HepG2 (cell line): ENCODE data around the gene MRPL48. TPM values are rescaled to one million over a fixed set of nuclear protein-coding genes. Genes with fewer than 3 reads are reported as not detected.

ENCODE experiments used
- ATAC-seq: fragments of 200-7000 bp; cut with Tn5 transposase; 3 replicates; pipeline ENCODE4 v1.9.1; 2020; ENCODE audit warnings: mild to moderate bottlenecking, moderate library complexity
- BruUV-seq: library from RNA; stranded (reverse); fragments of 400-500 nt; replicated peaks from 2 replicates; lab custom pipeline; 2021; lab: Mats Ljungman, UMichigan
- CTCF ChIA-PET: fragments of 300-600 bp; formaldehyde crosslinking; extraction: SDS; loops from one replicate; lab custom pipeline; 2021; ENCODE audit warnings: low total read pairs, inconsistent platforms, low intra/inter-chr PET ratio; lab: Yijun Ruan, JAX
- POLR2A ChIA-PET: fragments of 350-600 bp; sonication (Branson Sonifier 250); formaldehyde crosslinking; loops from one replicate; lab custom pipeline; 2020; ENCODE audit warnings: antibody characterized with exemption, inconsistent platforms; lab: Yijun Ruan, JAX
- DNase-seq: peaks from one replicate; pipeline ENCODE4 v3.0.0-alpha.2; 2015; ENCODE audit warnings: low spot score
- FAIRE-seq: peaks from 3 replicates; lab custom pipeline; 2011; peaks lifted over from hg19 to GRCh38; lab: Jason Lieb, UNC
- H2AFZ ChIP-seq: one replicate; pipeline ENCODE4 v1.6.1; 2011; ENCODE audit warnings: low read length, inconsistent platforms
- H3K27ac ChIP-seq: fragments of 300-600 bp; 3 replicates; pipeline ENCODE4 v1.8.0; 2011; ENCODE audit warnings: mixed run types, mild to moderate bottlenecking, mixed read lengths, low read length, inconsistent platforms; ENCODE audit not compliant: insufficient read depth; ENCODE audit errors: extremely low read length
- H3K27me3 ChIP-seq, 2 experiments: fragments of 200-600 bp in 1 of 2; 2 replicates in 1 of 2; 3 replicates in 1 of 2; pipeline versions ENCODE4 v1.6.0 to v1.8.0; 2011; ENCODE audit warnings: low read length in 2 of 2, mild to moderate bottlenecking in 2 of 2, moderate library complexity in 2 of 2, inconsistent platforms in 1 of 2; ENCODE audit not compliant: insufficient read depth in 2 of 2, control insufficient read depth in 1 of 2
- H3K36me3 ChIP-seq, 2 experiments: fragments of 200-600 bp in 1 of 2; replicated peaks in 1 of 2; 2 replicates in 1 of 2; 3 replicates in 1 of 2; pipeline versions ENCODE4 v1.5.1 to v1.8.0; 2011; ENCODE audit warnings: low read length in 2 of 2, inconsistent platforms in 1 of 2; ENCODE audit not compliant: insufficient read depth in 2 of 2, control insufficient read depth in 1 of 2
- H3K4me1 ChIP-seq: 2 replicates; pipeline ENCODE4 v1.5.1; 2012; ENCODE audit warnings: low read length, inconsistent platforms; ENCODE audit not compliant: insufficient read depth
- H3K4me2 ChIP-seq: 2 replicates; pipeline ENCODE4 v1.6.0; 2011; ENCODE audit warnings: low read depth, low read length, inconsistent platforms
- H3K4me3 ChIP-seq, 3 experiments: fragments of 200-600 bp in 1 of 3; sonication (generic), shearing (Covaris generic) in 1 of 3; replicated peaks in 1 of 3; 2 replicates each; pipeline ENCODE4 v1.5.1; 2011 to 2016; ENCODE audit warnings: low read length in 3 of 3, inconsistent platforms in 2 of 3, low read depth in 2 of 3, mild to moderate bottlenecking in 2 of 3, control low read depth in 1 of 3, mixed read lengths in 1 of 3; ENCODE audit not compliant: insufficient read depth in 1 of 3
- H3K79me2 ChIP-seq: one replicate; pipeline ENCODE4 v1.6.1; 2011; ENCODE audit warnings: low read length, inconsistent platforms; ENCODE audit not compliant: insufficient read depth
- H3K9ac ChIP-seq: 2 replicates; pipeline ENCODE4 v1.6.0; 2011; ENCODE audit warnings: mild to moderate bottlenecking, low read depth, low read length, inconsistent platforms; ENCODE audit not compliant: insufficient read depth
- H3K9me3 ChIP-seq: 2 replicates; pipeline ENCODE4 v1.5.1; 2012; ENCODE audit warnings: mild to moderate bottlenecking, low read length
- H4K20me1 ChIP-seq: 2 replicates; pipeline ENCODE4 v1.6.0; 2011; ENCODE audit warnings: inconsistent platforms, mild to moderate bottlenecking, low read length, moderate library complexity; ENCODE audit not compliant: insufficient read depth
- CAMTA2 ChIP-seq: sonication (generic); formaldehyde crosslinking; IDR thresholded peaks from 2 replicates; pipeline ENCODE4 v1.4.0; 2020; ENCODE audit warnings: mild to moderate bottlenecking, missing genetic modification reagents, borderline replicate concordance
- CHD4 ChIP-seq: fragments of 200-600 bp; sonication (generic); IDR thresholded peaks from 2 replicates; pipeline ENCODE4 v1.7.0; 2017; ENCODE audit warnings: mild to moderate bottlenecking, low read length, borderline replicate concordance
- GATAD1 ChIP-seq: IDR thresholded peaks from 2 replicates; pipeline ENCODE4 v1.6.1; 2016; ENCODE audit warnings: missing genetic modification reagents, missing compliant biosample characterization
- HNRNPH1 ChIP-seq: fragments of 200-400 bp; formaldehyde crosslinking; optimal IDR thresholded peaks from 2 replicates; pipeline ENCODE3; 2017; ENCODE audit warnings: mild to moderate bottlenecking, low read depth, low read length
- KDM3A ChIP-seq: IDR thresholded peaks from 2 replicates; pipeline ENCODE4 v1.6.1; 2018; ENCODE audit warnings: low read depth, missing compliant biosample characterization
- MEIS2 ChIP-seq: sonication (generic); formaldehyde crosslinking; IDR thresholded peaks from 2 replicates; pipeline ENCODE4 v1.9.0; 2021; ENCODE audit warnings: mild to moderate bottlenecking, missing genetic modification reagents
- MTA3 ChIP-seq: sonication (generic); formaldehyde crosslinking; IDR thresholded peaks from 2 replicates; pipeline ENCODE4 v1.4.0; 2020; ENCODE audit warnings: missing genetic modification reagents
- NR2F1 ChIP-seq, 2 experiments: fragments of 450-650 bp in 1 of 2; formaldehyde crosslinking in 1 of 2; IDR thresholded peaks; 2 replicates each; pipeline versions ENCODE4 v1.5.0 to v1.6.1; 2016 to 2020; ENCODE audit warnings: mild to moderate bottlenecking in 1 of 2, missing compliant biosample characterization in 1 of 2, missing genetic modification reagents in 1 of 2, moderate library complexity in 1 of 2
- RFXAP ChIP-seq: sonication (generic); formaldehyde crosslinking; IDR thresholded peaks from 2 replicates; pipeline ENCODE4 v1.4.0; 2020; ENCODE audit warnings: missing genetic modification reagents, borderline replicate concordance
- SMAD9 ChIP-seq: sonication (generic); formaldehyde crosslinking; IDR thresholded peaks from 2 replicates; pipeline ENCODE4 v1.5.1; 2020; ENCODE audit warnings: mild to moderate bottlenecking, missing genetic modification reagents
- ZNF30 ChIP-seq: sonication (generic); formaldehyde crosslinking; IDR thresholded peaks from 2 replicates; pipeline ENCODE4 v1.5.0; 2020; ENCODE audit warnings: mild to moderate bottlenecking, missing genetic modification reagents
- ZNF326 ChIP-seq: sonication (generic); formaldehyde crosslinking; IDR thresholded peaks from 2 replicates; pipeline ENCODE4 v1.4.0; 2020; ENCODE audit warnings: missing genetic modification reagents, borderline replicate concordance
- ZNF335 ChIP-seq: sonication (generic); formaldehyde crosslinking; IDR thresholded peaks from 2 replicates; pipeline ENCODE4 v1.4.0; 2020; ENCODE audit warnings: missing genetic modification reagents
- ZNF33B ChIP-seq: sonication (generic); formaldehyde crosslinking; IDR thresholded peaks from 2 replicates; pipeline ENCODE4 v1.5.1; 2020; ENCODE audit warnings: mild to moderate bottlenecking, missing genetic modification reagents
- ZNF350 ChIP-seq: sonication (generic); formaldehyde crosslinking; IDR thresholded peaks from 2 replicates; pipeline ENCODE4 v1.4.0; 2020; ENCODE audit warnings: mild to moderate bottlenecking, low read depth, missing genetic modification reagents, borderline replicate concordance
- ZNF747 ChIP-seq: sonication (generic); formaldehyde crosslinking; IDR thresholded peaks from 2 replicates; pipeline ENCODE4 v1.8.1; 2023; ENCODE audit warnings: missing genetic modification reagents, mild to moderate bottlenecking, borderline replicate concordance
- ZNF75D ChIP-seq: sonication (generic); formaldehyde crosslinking; IDR thresholded peaks from 2 replicates; pipeline ENCODE4 v1.8.1; 2023; ENCODE audit warnings: missing genetic modification reagents, mild to moderate bottlenecking, borderline replicate concordance
- ZZZ3 ChIP-seq: sonication (generic); formaldehyde crosslinking; IDR thresholded peaks from 2 replicates; pipeline ENCODE4 v1.4.0; 2020; ENCODE audit warnings: missing genetic modification reagents, mild to moderate bottlenecking, borderline replicate concordance
- WGBS: methylation state at CpG from one replicate; pipeline ENCODE4 v1.1.6; 2017; ENCODE audit warnings: low lambda C conversion rate; 5-methylcytosine and 5-hydroxymethylcytosine counted together
- in situ Hi-C: cut with HindIII; loops from 2 replicates; pipeline ENCODE4 v1.10.0; 2017; ENCODE audit warnings: low pct_unique_long_range_greater_than_20kb; ENCODE audit not compliant: extremely low pct_ligation_motif_present
- intact Hi-C: fragments of 100-400 bp; cut with micrococcal nuclease; formaldehyde crosslinking; loops from one replicate; pipeline ENCODE4 v1.10.0; 2022; ENCODE audit not compliant: unreplicated experiment
- polyA plus RNA-seq, 8 experiments: library from polyadenylated mRNA; depleted of rRNA in 3 of 8; stranded (reverse) in 7 of 8; unstranded in 1 of 8; fragments of >200 nt; fragmentation: Illumina TruSeq in 4 of 8; extraction: Trizol in 4 of 8; gene quantifications; 2 replicates each; pipeline versions ENCODE4 v1.2.1 to v1.2.3, GENCODE V29; 2011 to 2016; ENCODE audit warnings: low read depth in 4 of 8, missing spikeins in 1 of 8, mixed read lengths in 1 of 8; ENCODE audit not compliant: insufficient read depth in 1 of 8
- total RNA-seq, 5 experiments: library from RNA; depleted of rRNA; stranded (reverse); fragments of >200 nt; fragmentation: Illumina TruSeq; extraction: Trizol; gene quantifications; 2 replicates each; pipeline ENCODE4 v1.2.3, GENCODE V29; 2016; ENCODE audit warnings: low read depth in 1 of 5
- TF ChIP-seq, protein P1 (sequence below): conservative IDR thresholded peaks from 2 replicates; pipeline ENCODE4 v1.6.1; 2018; ENCODE audit warnings: missing genetic modification reagents

The MRPL48 gene
- total and polyA plus RNA-seq, 2 of the 13 experiments (the other 11 are each of a cell fraction or from before 2014, with no cell fraction given) = 61.2 to 67.9 TPM

DNA sequence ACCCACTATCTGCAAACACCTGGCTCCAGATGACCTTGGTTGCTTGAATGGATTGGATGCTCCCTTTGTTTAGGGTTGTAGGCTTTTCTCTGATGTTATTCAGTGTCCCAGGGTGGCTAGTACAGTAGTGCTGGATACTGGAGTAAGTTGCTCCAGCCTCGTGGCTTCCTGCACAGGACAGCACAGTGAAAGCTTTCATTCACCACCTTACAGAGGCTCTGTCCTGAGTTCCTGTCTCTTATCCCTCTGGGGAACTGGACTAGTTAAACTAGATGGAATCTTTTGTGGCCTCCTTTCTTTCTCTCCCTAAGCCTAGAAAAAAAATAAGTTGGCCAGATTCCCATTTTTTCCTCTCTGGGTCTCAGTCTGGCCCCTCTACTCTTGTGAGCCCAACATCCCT, 42.6 kb downstream of the MRPL48 start:
- in situ Hi-C loops (no loop called here), intact Hi-C loops (no loop called here)
- Histone ChIP-seq H3K9me3 (no peaks in the 10 kb centered on the region), H3K4me1 (no peaks in the 10 kb centered on the region), H3K36me3 (peaks cover 13 to 44% of the 10 kb centered on the region in 2 experiments), H3K4me3 (no peak overlapping the region), H3K27ac (no peak overlapping the region), H3K79me2 (no peaks in the 10 kb centered on the region), H3K9ac (no peak overlapping the region), H2AFZ (no peak overlapping the region), H3K4me2 (no peak overlapping the region), H4K20me1 (no peaks in the 10 kb centered on the region)
- no peak for FAIRE-seq
- no peak for ATAC-seq
- CTCF ChIA-PET = no interaction called here
- no TSS peak for BruUV-seq
- 80% methylated on average over 1 of the region's 1 CpG for WGBS
- no peak for DNase-seq
- TF ChIP-seq SMAD9 (CRISPR knock-in tag) (no peak), ZZZ3 (CRISPR knock-in tag) (no peak), KDM3A (no peak), MEIS2 (CRISPR knock-in tag) (no peak), CAMTA2 (CRISPR knock-in tag) (no peak), GATAD1 (CRISPR knock-in tag) (no peak), ZNF326 (CRISPR knock-in tag) (no peak), ZNF747 (no peak), ZNF75D (CRISPR knock-in tag) (no peak), ZNF33B (CRISPR knock-in tag) (no peak), ZNF30 (CRISPR knock-in tag) (no peak)
- TF ChIP-seq, all 625 proteins: peak for 0
- no peaks in the 10 kb centered on the region; a peak in 1 of 5 replicates for H3K27me3 ChIP-seq
- POLR2A ChIA-PET = no interaction called here

DNA sequence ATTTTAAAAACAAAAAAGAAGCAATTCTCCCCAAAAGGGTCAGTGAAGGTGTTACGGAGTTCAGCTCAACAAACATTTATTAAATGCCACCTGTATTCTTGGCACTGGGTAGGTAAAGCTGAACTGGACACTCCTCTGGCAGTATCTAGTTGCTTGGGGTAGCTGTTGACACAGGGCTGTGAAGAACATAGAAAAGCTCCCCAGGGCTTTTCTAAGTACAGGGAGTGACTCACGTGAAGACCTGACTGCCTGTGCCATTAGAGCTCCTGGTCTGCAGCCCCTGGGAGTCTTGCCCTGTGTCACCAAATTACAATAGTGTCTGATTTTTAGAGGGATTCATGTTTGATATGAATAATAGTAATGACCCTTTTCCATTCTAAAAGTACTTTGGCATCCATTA, 45.4 kb downstream of the MRPL48 start:
- WGBS = 83% methylated on average over 2 of the region's 2 CpGs
- no peaks in the 10 kb centered on the region for H3K27me3 ChIP-seq
- BruUV-seq = no TSS peak
- ChIA-PET CTCF (no interaction called here), POLR2A (no interaction called here)
- no peak overlapping the region for H3K4me3 ChIP-seq
- H3K36me3 ChIP-seq = peaks cover 15 to 38% of the 10 kb centered on the region in 2 experiments
- H3K4me2 ChIP-seq = no peak overlapping the region
- ATAC-seq (no peak), DNase-seq (no peak), FAIRE-seq (no peak)
- no peaks in the 10 kb centered on the region for H3K79me2 ChIP-seq
- no peaks in the 10 kb centered on the region for H4K20me1 ChIP-seq
- H3K4me1 ChIP-seq = no peaks in the 10 kb centered on the region
- no peak overlapping the region for H3K27ac ChIP-seq
- in situ Hi-C loops = no loop called here
- H2AFZ ChIP-seq = no peak overlapping the region
- H3K9ac ChIP-seq = no peak overlapping the region
- intact Hi-C loops = no loop called here
- no peaks in the 10 kb centered on the region for H3K9me3 ChIP-seq
- TF ChIP-seq HNRNPH1 (no peak), RFXAP (no peak), NR2F1 (CRISPR knock-in tag; IDR thresholded peaks at IDR 0.05) (no peak), ZNF335 (no peak), ZNF350 (CRISPR knock-in tag) (no peak), MTA3 (CRISPR knock-in tag) (no peak), CHD4 (no peak)
- TF ChIP-seq, protein P1, sequence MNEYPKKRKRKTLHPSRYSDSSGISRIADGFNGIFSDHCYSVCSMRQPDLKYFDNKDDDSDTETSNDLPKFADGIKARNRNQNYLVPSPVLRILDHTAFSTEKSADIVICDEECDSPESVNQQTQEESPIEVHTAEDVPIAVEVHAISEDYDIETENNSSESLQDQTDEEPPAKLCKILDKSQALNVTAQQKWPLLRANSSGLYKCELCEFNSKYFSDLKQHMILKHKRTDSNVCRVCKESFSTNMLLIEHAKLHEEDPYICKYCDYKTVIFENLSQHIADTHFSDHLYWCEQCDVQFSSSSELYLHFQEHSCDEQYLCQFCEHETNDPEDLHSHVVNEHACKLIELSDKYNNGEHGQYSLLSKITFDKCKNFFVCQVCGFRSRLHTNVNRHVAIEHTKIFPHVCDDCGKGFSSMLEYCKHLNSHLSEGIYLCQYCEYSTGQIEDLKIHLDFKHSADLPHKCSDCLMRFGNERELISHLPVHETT (CRISPR knock-in tag) = no peak
